ENCODE measurements around the gene CD69. TPM values are rescaled to one million over a fixed set of nuclear protein-coding genes. Genes with fewer than 3 reads are reported as not detected.
A peak's percentile ranks its signal among the peaks of the same experiment; 100 is the strongest.
"Not testable (repeated sequence)": the region's sequence is repeated elsewhere in the genome, so short reads cannot be mapped to it uniquely, and the experiment has no call there.

Gene CD69
- total RNA-seq, 1 donor from 2014 or later = 0.25 TPM

DNA sequence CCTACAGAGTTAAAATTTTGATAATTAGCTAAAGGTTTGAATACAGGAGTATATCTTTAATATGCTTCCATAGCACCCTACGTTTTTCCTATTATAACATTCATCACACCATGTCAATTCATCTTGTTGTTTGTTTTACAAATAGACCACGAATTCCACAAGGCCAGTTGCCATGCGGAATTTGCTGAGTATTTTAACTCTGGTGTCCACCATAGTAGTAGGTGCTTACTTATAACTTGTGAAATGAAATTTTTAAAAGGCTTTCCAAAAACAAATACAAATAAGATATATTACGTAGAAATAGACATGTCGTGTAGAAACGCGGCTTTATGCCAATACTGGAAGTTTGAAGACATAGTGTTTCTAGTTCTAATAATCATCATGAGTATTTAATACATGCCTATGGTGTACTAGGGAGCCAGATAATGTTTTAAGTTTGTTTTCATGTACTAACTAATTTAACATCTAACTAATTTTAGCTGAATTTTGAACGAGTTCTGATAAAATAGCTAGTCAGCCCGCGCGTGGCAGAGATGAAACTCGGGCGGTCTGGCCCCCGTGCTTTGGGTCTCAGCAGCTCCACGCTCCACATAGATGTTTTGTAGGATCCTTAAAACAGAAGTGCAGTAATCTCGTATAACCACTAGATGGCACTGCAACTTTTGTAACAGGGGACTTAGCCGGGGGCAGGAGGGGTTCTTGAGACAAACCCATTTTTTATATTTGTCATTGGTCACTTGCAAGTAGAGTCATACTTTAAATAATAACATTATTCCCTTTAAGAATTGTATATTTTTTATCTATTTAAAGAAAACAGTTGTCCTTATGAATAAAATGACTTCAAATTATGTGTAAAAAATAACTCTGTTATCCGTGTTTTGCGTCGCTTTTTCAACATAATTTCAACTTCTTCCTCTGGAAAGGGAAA is 10.2 kb downstream of the CD69 start:
- DNase-seq (ENCODE audit: low read depth) = peak; percentile 63

DNA sequence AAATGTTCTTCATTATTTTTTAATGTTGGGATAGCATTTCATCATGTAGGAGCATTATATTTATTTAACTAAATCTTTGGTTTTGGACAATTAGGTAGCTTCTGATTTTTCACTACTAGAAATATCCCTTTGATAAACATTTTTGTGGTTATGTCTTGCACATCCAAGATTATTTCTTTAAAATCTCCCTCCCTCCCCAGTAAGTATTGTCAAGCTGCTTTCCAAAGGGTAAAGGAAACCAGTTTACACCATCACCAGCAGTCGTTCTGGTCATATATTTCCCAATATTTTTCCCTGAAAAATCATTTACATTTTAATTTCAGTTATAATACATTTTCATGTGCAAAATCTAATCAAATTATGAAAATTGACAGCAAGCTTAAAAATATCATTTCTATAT is 11.1 kb downstream of the CD69 start:
- DNase-seq (ENCODE audit: low read depth) = no peak

DNA sequence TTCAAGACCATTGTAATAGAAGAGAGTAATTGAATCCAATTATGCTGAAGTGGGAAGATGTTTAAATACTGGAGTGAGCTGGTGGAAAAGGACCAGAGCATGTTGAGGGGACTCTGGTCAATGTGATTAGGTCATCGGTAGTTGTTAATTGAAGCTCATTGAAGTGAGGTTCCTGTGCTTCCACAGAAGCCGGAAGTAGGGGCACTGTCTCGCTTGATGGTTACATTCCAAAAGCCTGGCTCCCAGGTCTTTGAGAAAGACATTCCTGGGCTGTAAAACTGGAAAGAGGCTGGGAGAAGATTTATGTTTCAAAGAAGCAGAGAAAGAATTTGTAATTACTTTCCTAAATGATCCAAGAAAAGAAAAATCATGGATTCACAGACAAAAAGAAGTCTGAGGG is 15.5 kb downstream of the CD69 start:
- DNase-seq (ENCODE audit: low read depth) = peak; percentile 86

DNA sequence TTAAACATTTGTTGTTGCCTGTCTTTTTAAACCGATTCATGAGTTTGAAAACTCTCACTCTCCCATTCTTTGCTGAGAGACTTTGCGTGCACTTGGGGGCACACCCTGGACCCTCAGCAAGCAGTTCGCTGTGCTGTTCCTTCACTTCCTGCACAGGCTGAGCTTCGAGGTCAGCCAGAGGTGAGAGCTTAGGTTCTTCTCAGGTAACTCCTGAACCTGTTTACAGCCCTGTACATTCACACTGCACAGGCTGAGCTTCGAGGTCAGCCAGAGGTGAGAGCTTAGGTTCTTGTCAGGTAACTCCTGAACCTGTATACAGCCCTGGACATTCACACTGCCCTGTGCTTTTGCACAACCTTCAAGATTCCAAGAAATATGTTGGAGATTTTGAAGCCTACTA is 18.0 kb downstream of the CD69 start:
- DNase-seq (ENCODE audit: low read depth) = no peak

DNA sequence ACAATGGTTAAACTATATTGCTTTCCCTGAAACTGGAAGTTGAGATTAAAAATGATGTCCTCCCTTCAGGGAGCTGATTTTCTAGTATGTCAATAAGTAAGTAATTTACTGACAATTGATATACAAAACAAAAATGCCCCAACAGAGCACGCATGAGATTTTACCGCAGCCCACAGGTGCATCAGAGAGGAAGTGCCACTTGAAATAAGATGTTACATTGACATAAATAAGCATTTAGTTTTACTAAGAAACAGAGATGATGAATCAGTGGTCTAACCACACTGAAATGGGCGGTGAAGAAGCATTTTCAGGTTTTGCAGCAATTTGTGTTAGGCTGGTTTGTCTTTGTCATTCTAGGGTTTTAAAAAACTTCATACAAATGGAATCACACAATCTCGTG is 19.0 kb downstream of the CD69 start:
- no peak for DNase-seq (ENCODE audit: low read depth)

DNA sequence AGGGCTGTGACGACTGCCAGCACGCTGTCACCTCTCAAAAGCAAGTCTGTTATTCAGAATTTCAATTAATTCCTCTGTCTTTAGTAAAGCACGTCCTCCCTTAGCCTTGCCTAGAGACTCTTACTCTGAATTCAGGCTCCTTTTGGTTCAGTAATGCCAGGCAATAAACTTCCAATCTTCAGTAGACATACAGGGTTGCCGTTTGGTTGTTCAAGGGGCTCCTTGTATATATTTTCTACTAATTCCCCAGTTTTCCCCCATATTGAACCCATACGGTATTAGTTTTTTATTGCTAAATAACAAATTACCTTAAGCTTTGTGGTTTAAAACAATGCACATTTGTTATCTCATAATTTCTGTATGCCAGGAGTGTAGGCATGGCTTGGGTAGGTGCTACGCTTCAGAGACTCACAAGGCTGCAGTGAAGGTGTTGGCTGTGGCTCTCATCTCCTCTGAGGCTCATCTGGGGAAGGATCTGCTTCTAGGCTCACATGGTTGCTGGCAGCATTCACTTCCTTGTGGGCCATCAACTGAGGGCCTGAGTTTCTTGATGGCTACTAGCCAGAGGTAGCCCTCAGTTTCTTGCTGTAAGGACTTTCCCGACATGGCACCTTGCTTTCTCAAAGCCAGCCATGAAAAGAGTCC is 20.5 kb downstream of the CD69 start:
- peak; percentile 32 for DNase-seq (ENCODE audit: low read depth)

DNA sequence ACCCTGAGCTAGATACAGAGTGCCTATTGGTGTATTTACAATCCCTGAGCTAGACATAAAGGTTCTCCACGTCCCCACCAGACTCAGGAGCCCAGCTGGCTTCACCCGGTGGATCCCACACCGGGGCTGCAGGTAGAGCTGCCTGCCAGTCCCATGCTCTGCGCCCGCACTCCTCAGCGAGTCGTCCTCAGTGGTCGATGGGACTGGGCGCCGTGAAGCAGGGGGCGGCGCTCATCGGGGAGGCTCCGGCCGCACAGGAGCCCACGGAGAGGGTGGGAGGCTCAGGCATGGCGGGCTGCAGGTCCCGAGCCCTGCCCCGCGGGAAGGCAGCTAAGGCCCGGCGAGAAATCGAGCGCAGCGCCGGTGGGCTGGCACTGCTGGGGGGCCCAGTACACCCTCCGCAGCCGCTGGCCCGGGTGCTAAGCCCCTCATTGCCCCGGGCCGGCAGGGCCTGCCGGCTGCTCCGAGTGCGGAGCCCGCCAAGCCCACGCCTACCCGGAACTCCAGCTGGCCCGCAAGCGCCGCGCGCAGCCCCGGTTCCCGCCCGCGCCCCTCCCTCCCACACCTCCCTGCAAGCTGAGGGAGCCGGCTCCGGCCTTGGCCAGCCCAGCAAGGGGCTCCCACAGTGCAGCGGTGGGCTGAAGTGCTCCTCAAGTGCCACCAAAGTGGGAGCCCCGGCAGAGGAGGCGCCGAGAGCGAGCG is 21.1 kb downstream of the CD69 start:
- not testable (repeated sequence) for DNase-seq (ENCODE audit: low read depth)

DNA sequence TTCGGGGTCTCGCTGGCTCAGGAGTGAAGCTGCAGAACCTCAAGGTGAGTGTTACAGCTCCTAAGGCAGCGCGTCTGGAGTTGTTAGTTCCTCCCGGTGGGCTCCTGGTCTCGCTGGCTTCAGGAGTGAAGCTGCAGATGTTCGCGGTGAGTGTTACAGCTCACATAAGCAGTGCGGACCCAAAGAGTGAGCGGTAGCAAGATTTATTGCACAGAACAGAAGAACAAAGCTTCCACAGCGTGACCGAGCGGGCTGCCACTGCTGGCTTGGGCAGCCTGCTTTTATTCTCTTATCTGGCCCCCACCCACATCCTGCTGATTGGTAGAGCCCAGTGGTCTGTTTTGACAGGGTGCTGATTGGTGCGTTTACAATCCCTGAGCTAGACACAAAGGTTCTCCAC is 21.8 kb downstream of the CD69 start:
- not testable (repeated sequence) for DNase-seq (ENCODE audit: low read depth)

DNA sequence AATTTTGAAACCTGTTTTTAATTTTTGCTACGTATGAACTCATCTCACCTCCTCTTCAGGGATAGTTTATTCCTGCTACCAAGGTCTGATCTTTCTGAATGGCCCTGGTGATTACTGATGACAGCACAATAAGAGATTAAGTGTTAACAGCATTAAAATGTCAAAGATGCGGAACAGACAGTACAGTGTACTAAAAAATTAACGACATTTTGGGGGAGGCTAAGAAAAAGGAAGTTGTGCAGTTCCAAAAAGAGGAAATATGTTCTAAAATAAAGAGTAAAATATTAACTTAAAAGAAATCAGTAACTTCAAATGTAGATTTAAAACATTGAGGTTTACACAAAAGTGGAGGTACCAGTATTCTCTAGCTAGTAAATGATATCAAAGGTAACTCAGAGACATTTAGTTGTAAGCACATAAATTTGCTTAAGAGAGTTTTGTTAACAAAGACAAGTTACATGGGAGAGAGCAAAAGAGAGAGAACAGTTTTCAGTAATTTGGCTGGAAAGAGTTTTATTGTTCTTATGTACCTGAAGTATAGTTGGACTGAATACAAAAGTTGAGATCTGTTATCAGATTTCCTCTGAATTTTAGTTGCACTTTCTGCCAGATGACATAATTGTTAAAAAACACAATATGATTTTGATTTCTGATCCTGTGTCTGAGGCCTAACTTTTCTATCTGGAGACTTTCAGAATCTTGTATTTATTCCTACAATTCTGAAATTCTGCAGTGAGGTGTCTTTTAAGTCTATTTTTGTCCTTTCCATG is 23.6 kb downstream of the CD69 start:
- no peak for DNase-seq (ENCODE audit: low read depth)

DNA sequence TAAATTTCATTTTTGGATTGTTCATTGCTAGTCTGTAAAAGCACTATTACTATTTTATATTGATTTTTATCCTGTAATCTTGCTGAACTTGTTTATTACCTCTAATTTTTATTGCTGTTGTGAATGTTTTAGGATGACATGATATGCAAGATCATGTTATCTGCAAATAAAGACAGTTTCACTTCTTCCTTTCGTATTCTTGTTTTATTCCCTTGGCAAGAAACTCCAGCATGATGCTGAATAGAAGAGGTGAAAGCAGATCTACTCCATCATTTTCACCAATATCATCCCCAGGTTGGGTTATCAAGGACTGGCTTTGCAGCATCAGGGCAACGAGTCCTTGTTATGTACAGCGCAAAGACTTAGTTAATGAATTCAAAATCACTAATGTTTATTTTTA is 25.1 kb downstream of the CD69 start:
- DNase-seq (ENCODE audit: low read depth) = no peak

DNA sequence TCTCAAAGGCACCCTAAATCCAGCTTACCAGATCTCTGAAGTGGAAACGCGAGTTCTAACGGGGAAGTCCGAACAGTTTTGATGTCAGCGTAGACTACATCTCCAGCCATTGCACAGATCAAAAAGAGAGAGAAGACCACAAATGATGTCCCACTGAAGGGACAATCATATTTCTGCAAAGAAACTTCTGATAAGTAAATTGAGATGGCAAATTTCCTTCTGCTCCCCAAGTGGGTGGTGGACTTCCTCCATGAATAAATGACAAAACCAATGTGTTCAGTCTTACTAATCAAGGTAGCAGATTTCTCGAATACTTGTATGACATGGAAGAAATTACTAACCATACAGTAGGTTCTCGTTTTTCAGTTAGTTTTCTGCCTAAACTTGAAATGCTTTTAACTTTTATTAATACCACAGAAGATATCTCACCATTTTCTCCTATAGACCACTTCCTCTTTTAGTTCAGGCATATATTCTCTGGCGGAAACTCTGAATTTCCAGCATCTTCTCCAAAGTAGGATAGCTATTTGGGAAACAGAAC is 27.7 kb downstream of the CD69 start, which contains the start of gene CLECL1:
TSS of gene CLECL1 (minus strand) at position 177 of the 541 bp plus-strand sequence.
- DNase-seq (ENCODE audit: low read depth) = no peak

DNA sequence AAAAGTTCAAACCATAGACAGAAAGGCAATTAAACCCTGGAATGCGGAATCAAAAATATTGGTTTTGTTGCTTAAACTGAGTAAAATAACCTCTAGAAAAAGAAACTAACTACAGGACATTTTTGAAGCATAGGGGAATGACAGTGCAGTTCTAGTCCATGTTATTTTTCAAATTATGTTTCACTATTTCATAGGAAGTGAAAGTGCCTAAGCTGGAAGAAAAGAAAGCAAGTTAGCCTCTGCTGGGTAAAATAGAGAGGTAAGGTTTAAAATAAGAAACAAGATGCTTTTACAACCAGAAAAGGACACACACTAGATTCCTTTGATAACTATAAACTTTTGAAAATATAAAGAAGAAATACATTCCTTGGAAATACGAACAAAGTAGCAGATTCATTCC is 28.9 kb downstream of the CD69 start:
- no peak for DNase-seq (ENCODE audit: low read depth)

DNA sequence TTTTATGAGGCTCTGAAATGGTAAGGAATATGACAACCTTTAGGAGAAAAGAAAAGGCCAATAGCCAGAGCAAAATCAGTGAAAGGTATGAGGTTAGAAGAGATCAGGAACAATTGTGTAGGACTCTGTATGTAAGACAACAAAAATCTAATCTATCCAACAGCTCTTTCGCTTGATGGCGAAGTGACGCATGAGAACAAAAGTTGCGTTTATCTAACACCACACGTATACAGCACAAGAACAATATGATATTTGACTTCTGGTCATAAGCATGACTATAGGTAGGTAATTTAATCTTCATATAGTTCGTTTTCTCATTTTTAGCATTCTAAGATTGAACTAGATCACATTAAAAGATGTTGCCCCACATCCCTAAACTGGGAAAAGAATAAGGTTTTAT is 29.3 kb downstream of the CD69 start:
- DNase-seq (ENCODE audit: low read depth) = no peak

DNA sequence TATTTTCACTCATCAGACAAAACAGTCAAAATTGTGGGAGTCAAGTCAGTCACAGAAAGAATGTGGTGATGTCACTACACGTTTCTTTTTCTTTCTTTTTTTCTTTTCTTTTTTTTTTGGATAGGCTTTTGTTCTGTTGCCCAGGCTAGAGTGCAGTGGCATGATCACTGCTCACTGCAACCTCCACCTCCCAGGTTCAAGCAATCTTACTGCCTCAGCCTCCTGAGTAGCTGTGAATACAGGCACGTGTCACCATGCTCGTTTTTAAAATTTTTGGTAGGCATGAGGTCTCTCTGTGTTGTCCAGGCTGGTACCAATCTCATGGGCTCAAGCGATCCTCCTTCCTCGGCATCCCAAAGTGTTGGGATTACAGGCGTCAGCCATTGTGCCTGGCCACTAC is 30.1 kb downstream of the CD69 start:
- no peak for DNase-seq (ENCODE audit: low read depth)

DNA sequence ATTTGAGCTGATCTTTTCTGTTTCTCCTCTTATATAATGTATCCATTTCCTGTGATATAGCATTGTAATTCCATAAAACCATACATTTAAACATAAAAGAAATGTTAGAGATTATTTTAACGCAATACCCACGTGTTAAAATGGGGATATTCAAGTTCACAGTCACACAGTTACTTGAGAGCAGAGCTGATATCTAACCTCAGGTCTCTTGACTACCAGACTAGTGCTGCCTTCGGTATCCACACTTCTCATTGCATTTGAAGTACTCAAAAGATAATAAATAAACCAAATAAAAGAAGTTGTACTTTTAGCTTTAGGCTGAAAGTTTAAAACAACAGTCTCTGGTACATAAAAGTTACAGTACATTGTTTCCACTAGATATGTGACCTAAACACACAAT is 30.7 kb downstream of the CD69 start:
- no peak for DNase-seq (ENCODE audit: low read depth)

DNA sequence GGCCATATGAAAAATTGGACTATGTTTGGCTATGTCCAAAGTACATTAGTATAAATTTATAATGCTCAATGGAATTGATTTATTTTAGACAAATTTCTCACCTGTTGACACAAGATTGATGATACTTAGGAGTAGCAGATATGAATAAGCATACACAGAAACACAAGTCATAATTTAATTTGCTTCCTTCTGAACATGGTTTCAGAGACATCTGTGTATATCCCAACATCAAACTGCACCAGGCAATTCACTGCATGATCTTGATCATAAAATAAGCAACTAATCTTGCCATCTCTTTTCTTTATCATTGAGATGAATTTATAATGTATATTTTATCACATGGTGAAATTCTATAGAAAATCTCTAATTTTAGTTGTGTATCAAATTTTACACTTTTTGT is 31.6 kb downstream of the CD69 start:
- DNase-seq (ENCODE audit: low read depth) = no peak

DNA sequence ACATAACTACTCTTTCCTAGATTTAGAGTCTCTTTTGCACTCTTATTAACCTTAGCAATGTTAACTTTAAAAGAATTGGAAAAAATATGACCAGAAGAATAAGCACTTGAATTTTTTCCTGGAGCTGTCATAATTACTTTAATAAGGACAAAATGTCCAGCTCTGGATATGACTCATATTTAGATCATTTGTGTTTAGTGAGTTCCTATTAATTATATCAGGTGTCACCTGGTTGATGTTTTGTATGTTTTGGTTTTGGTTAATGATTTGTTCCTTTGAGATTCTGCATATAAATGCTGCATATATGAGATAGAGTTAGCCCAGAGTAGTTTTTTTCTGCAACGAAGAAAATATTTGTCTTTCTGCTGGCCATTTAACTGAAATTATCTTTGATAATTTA is 32.9 kb downstream of the CD69 start:
- peak; percentile 85 for DNase-seq (ENCODE audit: low read depth)

DNA sequence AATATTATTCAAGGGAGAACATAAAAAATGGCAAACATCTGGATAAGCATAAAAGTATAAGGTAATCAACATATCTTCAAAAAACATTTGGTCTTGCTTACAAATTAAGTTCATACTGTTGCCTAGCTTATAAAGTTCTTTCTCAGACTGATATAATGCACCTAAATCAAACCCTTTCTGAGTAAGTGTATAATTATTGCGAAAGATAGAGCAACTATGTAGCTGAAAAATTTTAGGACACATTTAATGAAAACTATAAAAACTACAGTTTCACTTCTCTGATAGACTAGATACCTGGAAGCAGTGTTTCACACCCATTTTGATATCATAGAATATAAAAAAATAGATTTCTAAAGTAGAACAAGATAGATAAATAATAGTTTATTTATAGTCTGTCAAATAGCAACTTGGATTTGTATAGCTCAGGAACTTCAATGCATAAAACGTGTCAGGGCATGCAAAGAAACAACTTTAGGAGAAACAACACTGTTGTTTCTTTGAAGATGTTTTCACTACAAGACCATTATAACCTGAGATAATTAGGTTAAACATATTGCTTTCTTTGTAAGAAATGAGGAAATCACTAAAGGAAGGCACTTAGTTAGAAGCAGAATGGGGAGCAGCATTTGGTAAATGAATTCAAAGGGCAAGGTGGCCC is 35.4 kb downstream of the CD69 start:
- no peak for DNase-seq (ENCODE audit: low read depth)

DNA sequence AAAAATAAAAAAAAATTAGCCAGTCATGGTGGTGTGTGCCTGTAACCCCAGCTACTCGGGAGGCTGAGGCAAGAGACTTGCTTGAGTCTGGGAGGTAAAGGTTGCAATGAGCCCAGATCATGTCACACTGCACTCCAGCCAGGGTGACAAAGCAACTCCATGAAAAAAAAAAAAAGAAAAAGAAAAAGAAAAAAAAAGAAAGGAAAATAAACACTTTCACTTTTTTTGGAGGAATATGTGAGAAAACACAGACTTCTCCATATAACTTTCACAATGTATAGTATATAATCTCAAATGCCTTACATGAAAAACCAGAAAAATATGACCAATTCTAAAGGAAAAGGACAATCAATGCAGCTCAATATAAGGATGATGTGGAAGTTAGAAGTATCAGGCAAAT is 36.7 kb downstream of the CD69 start:
- no peak for DNase-seq (ENCODE audit: low read depth)

DNA sequence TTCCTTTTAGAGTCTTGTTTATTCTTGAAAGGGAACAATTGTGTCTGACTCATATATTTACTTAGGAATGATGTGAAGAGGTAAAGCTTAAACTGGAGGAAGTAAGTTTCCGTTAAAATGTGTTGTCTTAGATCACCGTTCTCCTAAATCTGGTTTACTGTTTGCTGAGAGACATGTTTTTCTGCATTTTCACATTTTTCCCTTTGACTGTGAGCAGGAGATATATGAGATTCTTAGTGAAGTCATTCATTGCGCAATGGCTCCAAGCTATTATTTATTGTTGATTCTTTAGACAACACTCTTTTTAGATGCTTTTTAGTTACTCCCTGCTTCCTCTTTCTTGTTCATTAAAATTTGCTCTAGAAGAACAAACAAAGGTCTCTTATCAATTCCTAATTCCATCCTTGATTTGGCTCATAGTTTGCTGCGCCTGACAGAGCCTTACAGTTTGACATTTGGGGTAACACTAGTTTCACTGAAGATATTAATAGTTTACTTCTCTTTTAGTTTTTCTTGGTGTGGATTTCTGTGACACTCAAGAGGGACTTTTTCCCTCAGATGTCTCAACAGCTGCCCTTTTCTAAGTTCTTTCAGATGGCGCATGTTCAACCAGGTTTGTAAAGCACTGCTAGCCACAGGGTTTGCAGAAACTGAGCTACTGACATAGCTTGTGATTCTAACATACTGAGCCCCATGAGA is 39.2 kb downstream of the CD69 start:
- peak; percentile 94 for DNase-seq (ENCODE audit: low read depth)
